ENCODE data around the gene MTA1.

DNA sequence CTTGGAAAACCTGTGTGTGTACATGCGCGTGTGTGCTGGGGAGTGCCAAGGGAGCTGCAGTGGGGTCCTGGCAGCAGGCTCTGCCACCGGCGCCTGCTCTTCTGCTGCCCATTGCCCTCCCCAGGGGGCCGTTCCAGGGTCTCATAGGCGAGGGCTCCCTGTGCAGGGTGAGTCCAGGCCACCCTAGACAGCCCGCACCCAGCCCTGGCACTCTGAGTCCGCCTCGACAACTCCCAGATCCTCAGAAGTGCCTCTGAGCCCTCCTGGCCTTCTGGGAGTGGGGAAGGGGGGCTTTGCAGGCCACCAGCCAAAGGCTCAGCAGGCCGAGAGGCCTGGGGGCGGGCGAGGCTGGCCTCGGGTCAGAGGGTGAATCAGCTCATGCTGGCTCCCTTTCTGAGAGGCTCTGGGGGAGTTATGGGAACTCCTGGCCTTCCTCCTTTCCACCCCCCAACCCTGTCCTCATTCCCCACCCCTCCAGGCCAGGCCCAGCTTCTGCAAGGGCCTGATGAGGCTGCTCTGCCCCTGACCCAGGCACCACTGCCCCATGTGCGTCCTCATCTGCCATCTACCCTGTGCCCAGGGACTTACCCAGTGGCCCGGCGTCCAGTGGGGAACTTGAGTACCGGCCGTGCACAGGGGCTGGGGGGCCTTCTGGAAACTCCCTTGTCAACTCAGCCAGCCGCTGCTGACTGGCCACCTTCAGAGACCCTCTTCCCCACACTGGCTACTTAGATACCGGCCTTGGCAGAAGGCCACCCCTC lies 69.3 kb downstream of the MTA1 start:
- TF ChIP-seq, protein P1, sequence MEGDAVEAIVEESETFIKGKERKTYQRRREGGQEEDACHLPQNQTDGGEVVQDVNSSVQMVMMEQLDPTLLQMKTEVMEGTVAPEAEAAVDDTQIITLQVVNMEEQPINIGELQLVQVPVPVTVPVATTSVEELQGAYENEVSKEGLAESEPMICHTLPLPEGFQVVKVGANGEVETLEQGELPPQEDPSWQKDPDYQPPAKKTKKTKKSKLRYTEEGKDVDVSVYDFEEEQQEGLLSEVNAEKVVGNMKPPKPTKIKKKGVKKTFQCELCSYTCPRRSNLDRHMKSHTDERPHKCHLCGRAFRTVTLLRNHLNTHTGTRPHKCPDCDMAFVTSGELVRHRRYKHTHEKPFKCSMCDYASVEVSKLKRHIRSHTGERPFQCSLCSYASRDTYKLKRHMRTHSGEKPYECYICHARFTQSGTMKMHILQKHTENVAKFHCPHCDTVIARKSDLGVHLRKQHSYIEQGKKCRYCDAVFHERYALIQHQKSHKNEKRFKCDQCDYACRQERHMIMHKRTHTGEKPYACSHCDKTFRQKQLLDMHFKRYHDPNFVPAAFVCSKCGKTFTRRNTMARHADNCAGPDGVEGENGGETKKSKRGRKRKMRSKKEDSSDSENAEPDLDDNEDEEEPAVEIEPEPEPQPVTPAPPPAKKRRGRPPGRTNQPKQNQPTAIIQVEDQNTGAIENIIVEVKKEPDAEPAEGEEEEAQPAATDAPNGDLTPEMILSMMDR (IDR thresholded peaks at IDR 0.05; ENCODE audit: low read length) = no peak
- no peak for TF ChIP-seq EZH2 (IDR thresholded peaks at IDR 0.05; ENCODE audit: borderline replicate concordance, low read length)
